ENCODE data around the gene MAP2K5.

- no peak for TF ChIP-seq CTCF (IDR thresholded peaks at IDR 0.05; ENCODE audit: low read length)
- no peak for TF ChIP-seq EZH2 (IDR thresholded peaks at IDR 0.05; ENCODE audit: borderline replicate concordance, low read length)
These were observed 63.4 kb downstream of the MAP2K5 start for GRCh38 chr15:67605871-67606270.

Measured in OCI-LY1 (cell line).